HG03457 (cell line): ENCODE measurements around the gene ZDHHC12.

Experiments used
- ATAC-seq: cut with Tn5 transposase; IDR thresholded peaks from one replicate; pipeline ENCODE4 v1.9.1; 2021; ENCODE audit warnings: moderate number of reproducible peaks; ENCODE audit not compliant: unreplicated experiment

The ZDHHC12 gene, protein sequence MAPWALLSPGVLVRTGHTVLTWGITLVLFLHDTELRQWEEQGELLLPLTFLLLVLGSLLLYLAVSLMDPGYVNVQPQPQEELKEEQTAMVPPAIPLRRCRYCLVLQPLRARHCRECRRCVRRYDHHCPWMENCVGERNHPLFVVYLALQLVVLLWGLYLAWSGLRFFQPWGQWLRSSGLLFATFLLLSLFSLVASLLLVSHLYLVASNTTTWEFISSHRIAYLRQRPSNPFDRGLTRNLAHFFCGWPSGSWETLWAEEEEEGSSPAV

DNA sequence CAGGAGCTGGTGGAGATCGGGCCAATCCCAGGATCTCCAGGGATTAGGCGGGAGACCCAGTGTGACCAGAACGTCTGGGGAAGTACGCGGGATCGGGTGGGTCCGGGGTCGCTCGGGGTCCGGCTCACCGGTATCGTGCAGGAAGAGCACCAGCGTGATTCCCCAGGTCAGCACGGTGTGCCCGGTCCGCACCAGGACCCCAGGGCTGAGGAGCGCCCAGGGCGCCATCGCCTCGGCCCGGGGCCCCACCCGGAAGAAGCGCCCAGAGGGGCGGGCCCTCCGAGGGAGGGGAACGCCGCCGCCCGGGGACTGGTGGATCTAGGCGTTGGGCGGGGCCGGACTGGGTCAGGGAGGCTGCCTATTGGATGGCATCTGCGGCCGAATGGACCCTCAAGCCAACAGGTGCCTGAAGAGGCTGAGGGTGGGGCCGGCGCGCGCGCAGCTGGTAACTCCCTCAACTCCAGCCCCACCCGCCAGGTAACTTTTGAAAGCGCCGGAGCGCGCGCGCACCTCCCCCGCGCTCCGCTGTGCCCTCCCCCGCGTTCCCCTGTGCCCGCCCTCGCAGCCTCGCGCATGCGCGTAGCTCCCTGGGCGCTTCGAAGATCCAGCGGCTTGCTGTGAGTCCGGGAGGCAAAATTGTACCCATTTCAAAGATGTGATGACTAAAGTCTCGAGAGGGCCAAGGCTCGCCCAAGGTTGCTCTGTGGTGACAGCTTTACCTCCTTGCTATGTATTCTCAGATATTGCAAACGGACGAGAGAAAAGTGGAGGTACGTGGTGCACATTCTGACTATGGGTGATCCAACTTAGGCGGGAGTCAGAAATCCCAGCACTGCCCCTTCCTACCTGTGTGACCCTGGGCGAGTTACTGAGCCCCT is at the start of gene ZDHHC12:
ZDHHC12 (minus strand) TSS at position 262 of the 878 bp plus-strand sequence; CDS start at position 228, 34 bp downstream.
- peak; percentile 78 for ATAC-seq

DNA sequence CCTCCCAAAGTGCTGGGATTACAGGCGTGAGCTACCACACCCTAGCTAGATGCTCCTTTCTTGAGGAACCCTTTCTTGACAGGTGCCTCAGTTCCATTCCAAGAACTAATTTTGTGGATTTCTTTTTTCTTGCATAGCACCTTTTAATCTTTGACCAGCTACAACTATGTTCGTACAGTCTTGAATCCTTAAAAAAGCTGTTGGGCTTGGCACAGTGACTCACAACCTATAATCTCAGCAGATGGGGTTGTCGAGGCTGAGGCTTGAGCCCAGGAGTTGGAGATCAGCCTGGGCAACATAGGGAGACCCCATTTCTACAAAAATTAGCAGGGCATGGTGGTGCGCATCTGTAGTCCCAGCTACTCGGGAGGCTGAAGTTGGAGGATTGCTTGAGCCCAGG is 49.1 kb upstream of the ZDHHC12 start:
- no peak for ATAC-seq

DNA sequence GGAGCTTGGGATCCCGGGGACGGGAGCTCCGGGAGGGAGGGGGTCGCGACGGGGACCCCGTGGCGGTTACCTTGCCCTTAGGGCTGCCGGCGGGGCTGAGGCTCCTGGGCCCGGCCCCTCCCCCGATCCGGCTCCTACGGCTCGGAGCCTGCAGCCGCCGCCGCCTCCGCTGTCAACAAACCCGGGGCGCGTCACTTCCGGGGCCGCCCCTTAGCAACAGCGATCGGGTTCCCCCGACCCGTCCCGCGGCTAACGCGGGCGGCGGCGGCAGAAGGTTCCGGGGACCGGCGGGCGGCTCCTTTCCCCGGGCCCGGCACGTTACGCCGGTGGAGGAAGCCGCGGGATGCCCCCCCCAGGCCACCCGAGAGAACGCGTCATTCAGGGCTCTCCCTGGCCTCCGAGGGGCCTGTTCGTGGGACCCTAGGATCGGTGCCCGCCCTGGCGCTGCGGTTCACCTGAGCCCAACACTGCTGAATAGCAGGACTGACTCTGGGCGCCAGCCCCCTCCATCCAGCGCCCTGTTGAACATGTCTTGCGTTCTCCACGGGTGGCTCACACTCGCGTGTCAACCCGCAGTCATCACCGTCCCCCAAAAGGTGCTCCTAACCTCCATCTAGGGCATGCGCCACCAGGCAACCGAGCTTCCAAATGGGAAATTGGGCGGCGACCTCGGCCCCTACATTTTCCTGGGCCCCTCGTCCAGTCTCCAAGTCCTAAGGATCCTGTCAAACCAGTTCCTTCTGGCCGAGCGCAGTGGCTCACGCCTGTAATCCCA is 48.0 kb upstream of the ZDHHC12 start, which contains the start of gene ZER1:
ZER1 (minus strand) TSS at position 183 of the 775 bp plus-strand sequence. CDS start 16,362 bp downstream, outside the sequence.
- ATAC-seq, result peak; percentile 79

DNA sequence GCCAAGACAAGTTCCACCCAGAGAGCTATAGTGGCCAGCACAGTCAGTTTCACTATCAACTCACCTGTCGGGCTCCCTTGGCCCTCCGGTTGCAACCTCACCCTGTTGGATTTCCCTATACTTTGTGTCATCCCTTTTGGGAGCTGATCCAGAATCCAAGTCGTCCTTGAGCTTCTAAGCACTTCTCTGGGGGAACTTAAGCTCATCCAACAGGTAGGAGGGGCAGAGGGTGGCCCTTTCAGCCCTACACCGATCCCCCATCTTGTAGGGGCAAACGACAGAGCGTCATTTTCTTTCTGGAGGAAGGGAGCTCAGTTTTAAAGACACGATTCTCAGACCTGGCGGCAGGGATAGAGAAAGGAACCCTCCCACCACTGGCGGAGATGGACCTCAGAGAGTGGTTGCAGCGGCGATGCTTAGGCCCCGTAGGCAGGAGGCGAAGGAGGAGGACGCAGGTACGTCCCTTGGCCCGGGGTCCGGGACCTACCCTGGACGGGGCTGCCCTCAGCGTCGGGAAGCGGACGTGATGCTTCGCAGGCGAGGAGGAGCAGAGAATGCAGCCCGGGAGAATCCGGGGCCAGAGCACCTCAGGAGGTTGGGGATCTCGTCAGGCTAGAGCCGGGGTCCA is 47.3 kb upstream of the ZDHHC12 start:
- peak; percentile 15 for ATAC-seq

DNA sequence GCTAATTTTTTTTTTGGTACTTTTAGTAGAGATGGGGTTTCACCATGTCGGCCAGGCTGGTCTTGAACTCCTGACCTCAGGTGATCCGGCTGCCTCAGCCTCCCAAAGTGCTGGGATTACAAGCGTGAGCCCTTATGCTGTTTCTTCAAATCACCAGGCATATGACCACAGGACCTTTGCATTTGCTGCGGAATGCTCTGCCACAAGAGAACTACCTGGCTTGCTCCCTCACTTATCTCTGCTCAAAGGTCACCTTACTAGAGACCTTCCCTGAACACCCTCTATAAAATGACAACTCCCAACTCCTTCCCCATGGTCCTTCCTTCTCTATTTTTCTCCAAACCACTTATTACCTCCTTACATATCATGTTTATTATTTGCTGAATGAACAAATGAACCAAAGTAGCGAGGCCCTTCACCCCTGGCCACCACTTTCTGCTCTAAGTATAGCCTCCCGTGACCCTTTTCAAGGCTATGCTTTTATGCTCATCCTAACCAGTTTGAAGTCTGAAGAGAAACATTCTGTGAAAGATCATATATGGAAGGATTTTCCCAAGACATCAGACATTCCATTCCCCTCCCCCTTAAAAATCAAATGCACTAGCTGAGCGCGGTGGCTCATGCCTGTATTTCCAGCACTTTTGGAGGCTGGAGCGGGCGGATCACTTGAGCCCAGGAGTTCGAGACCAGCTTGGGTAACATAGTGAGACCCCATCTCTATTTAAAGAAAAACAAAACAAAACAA is 46.5 kb upstream of the ZDHHC12 start:
- no peak for ATAC-seq

DNA sequence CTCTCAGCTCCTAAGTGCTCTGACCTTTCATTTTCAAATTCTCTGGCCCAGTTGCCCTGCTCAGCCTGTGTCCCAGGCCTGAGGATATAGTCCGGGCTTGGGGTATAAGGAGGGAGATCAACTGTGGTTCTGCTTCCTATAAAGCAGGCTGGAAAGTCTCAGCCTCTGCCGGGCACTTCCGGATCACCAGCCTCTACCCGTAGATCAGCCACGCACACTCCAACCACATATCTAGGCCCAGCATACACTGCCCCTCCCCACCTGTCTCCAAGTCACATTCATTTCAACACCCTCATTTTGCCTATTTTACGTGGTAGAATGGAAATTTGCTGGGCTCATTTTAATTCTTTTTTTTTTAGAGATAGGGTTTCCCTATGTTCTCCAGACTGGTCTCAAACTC is 44.7 kb upstream of the ZDHHC12 start:
- ATAC-seq, result no peak

DNA sequence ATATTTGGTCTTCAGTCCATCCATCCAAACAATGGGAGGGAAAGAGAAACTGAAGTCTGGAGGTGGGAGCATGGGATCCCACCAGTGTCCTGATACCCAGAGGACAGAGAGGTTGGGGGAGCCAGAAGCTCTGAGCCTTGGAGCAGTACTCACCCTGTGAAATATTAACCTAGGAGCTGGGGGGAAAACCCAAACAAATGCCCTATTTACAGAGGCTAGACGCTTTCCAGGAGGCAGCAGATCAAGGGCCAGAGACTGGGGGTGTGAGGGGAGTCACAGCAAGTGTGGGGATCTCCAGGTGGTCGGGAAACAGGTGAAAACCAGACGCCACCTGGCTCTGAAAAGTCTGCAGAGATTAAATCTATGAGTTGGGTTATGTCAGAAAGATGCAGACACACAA is 41.6 kb upstream of the ZDHHC12 start:
- no peak for ATAC-seq

DNA sequence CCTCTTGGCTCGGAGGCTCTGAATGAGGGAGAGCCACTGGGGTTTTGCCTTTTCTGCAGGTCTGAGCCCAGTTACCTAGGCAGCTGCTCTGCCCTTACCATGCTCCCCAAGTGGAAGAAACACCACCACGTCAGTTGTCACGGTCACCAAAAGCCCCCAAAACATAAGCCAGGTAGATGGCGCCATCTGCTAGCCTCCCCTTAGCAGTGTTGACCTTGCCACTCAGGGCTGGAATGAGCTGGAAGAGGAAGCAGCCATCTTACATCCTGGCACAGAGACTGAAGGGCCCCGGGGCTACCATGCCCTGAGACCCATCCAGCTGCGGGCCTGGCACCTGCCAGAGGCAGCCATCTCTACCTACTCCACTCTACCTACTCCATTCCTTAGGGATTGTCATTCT is 40.4 kb upstream of the ZDHHC12 start:
- ATAC-seq, result no peak

DNA sequence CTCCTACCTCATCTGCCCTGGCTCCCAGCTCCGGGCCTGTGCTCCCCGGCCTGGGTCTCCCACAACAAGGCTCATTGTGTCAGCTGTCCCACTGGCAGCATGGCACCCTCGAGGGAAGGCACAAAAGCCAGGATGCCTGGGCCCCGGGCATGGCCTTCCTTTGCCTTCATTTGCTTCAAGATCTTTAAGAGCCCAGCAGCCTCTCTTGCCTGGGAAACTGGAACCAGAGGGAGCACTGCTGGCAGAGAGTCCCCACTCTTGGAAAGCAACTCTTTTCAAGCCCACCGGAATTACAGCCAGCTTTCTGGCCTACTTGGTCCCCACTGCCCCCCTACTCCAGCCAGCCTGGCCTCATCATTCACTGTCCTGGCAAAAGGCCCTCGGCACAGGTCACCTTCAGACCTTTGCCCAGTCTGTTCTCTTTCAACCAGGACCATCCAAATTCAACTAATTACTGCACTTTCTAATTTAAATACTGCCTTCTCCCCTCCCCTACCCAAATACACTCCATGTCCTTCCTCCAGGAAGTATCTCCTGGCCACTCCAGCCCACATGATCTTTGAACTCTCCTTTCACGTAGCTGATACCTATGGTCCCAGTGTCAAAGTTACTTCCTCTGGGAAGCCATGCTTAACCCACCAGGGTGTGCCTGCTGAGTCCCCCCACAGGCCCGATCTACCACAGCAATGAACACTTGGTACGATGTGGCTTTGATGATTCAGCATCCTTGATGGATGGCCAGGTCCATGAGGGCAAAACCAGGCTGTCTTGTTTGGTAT is 38.9 kb upstream of the ZDHHC12 start:
- ATAC-seq, result no peak

DNA sequence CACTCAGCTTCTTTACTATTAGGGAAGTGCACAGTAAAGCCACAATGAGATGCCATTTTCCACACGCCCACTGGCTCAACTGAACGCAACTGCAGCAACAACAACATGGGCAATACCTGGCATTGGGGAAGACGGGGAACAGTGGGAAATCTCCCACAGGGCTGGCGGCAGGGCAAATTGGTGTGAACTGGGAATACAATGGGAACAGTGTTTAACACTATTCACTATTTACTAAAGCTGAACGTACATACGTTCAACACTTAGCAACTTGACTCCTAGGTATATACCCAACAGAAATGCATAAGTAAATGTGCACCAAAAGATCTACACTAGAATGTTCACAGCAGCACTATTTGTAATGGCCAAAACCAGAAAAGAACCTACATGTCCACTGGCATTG is 33.7 kb upstream of the ZDHHC12 start:
- ATAC-seq, result no peak

DNA sequence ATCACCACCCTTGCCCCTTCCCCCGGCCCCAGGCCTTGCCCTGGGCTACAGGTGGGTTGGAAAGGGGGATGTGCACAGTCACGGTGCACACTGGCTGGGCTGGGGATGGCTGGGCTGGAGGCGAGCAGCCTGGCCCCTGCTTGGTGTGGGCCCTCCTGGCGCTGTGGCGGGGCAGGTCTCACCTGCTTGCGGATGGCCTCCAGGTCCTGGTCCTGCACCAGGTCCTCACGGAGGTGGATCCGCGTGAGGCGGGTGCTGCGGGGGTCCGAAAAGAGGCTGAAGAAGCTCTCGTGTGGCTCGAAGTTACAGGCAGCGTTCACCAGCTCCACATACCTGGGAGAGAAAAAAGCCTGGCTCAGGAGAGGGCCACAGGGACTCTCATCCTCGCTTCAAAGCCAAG is 29.7 kb upstream of the ZDHHC12 start:
- ATAC-seq, result no peak

DNA sequence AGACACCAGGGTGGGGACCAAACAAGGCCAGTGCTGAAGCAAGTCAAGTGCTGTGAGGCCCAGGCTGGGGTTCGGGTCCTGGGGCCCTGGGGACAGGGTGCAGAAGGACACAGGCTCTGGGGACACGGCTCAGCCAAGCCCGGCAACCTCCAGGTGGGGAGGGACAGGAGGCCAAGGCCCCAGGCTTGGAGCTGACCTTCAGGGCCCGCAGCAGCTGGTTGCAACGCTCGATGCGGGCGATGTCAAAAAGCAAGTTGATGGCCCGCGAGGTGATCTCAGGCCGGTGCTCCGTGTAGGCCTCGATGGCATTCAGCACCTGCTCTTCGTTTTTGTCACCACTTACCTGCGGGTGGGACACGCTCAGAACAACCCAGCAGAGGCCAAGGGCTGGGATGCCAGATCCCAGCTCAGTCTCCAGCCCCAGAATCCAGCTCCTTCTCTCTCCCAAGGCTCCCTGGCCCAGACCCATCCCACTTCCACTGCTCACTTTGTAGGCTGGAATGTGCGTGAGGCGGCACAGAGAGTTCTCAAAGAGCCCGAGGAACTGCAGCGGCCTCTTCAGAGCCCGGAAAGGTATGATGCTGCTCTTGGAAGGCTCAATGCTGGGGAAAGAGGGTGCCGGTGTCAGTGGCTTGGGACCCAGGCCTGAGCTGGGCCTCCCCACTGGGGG is 27.1 kb upstream of the ZDHHC12 start:
- no peak for ATAC-seq

DNA sequence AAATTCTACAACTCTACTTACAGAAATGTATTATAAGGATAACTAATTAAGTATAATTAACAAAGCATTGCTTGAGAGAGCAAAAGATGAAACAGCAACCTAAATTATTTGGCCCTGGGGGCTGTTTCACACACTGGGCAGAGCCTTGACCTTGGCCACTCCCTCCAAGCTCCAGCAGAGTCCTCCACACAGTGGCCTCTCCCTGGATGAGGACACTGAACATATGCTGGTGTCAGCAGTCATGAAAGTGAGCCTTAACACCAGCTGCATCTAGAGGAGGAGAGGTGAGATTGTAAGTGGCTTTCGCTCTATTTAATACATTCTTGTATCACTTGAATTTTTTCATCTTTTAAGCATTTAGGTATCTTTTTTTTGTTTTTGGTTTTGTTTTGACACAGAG is 23.3 kb upstream of the ZDHHC12 start:
- ATAC-seq, result no peak

DNA sequence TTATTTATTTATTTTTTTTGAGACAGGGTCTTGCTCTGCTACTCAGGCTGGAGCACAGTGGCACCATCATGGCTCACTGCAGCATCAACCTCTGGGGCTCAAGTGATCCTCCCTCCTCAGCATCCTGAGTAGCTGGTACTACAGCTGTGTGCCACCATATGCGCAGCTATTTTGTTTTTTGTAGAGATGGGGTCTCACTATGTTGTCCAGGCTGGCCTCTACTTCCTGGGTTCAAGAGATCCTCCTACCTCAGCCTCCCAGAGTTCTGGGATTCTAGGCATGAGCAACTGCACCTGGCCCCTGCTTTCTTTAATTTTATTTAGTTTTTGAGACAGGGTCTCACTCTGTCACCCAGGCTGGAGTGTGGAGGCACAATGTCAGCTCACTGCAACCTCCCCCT is 19.5 kb upstream of the ZDHHC12 start:
- no peak for ATAC-seq

DNA sequence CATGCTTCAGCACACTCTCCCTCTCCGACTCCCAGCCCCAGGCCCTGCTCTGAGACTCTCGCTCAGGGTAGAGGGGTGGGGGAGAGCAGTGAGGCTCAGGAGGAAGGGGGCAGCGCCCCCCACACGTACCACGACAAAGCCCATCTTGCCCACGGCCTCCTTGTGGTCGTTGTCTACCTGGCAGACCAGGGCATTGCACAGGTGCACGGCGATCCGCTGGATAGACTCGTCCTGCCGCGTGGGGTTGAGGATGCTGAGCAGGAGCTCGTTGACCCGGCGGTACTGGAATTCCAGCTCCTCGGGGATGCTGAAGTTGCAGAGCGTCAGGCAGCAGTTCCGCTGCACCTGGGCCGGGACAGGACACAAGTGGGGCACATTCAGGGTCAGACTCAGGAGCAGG is 18.5 kb upstream of the ZDHHC12 start:
- ATAC-seq, result no peak

DNA sequence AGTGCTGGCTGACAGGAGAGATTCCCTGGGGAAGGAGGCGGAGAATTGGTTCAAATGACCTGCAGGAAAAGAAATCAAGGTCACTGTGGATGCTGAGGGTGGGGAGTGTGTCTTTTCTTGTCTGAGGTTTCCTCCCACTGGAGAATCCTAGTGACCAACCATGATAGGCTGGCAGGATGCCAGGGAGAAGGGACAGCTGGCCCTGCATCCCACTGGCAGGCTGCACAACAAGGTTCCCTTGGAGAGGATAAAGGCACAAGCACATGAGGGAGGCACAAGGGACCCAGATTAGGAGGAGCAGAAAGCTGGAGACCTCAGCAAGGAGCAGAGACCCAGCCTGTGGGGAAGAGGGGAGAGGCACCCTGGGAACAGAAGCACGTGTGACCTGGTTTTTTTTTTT is 11.4 kb upstream of the ZDHHC12 start:
- no peak for ATAC-seq

DNA sequence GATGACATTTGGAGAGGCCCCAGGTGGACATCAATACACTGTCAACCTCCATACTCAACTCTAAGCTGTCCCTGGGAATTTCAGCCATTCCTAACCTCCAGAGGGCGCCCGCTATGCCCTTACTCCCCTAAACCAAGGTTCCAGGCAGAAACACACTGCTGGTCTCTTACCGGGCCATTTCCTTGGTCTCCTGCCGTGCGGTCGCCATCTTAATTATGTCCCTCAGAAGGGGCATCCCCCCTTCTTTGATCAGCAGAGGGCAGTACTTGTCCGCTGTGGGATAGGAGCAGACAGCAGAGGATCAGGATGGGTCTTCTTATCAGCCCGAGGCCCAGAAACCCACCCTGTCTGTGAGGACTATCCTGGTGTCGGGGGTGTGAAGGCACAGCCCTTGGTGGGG is 9.3 kb upstream of the ZDHHC12 start:
- ATAC-seq, result no peak

DNA sequence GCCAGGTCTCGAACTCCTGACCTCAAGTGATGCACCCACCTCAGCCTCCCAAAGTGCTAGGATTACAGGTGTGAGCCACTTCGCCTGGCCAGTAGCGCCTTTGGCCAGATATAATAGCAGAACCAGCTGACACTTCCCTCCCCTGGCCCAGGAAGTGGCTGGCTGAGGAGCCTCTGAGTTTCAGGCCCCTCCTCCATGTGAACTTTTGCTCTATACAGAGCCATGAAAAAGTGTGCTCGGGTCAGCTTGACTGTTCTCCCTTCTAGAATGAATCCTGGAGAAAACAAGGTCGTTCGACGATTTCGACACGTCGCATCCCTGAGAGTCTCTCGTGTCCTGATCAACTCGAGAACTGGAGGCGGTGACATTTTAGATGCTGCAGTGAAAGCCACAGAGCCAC is 8.6 kb upstream of the ZDHHC12 start:
- no peak for ATAC-seq

DNA sequence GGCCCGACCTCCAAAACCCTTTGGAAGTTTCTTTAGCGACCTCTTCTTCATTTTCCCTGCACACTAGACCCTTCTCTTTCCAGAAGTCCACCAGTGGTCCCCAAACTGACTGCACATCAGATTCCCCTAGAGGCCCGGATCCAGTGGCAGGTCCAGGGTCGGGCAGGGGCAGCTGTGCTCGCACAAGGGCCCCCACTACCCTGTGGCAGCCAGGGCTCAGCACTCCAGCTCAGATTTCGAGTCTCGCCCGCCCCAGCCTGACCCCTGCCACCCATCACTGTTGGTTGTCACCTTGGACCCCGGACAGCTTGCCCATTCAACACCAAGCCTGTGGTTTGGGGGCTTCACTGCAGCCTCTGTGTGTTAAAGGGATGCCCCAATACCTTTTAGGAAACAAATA is 7.8 kb upstream of the ZDHHC12 start:
- no peak for ATAC-seq
